PC-3 (cell line): ENCODE results near the gene PHLDB1. TPM values are rescaled to one million over a fixed set of nuclear protein-coding genes. Genes with fewer than 3 reads are reported as not detected.

Experiments used
- ATAC-seq: fragments of 200-7000 bp; cut with Tn5 transposase; 2 replicates; pipeline ENCODE4 v1.9.1; 2020; ENCODE audit warnings: mild to moderate bottlenecking, moderate library complexity
- BruUV-seq: library from RNA; stranded (reverse); fragments of 400-500 nt; replicated peaks from 2 replicates; lab custom pipeline; 2021; lab: Mats Ljungman, UMichigan
- CTCF ChIA-PET: fragments of 300-600 bp; sonication (Branson Sonifier 250); formaldehyde crosslinking; loops from one replicate; lab custom pipeline; 2022; ENCODE audit warnings: antibody characterized with exemption; lab: Charles Lee
- POLR2A ChIA-PET: fragments of 300-600 bp; sonication (Branson Sonifier 250); formaldehyde crosslinking; loops from one replicate; lab custom pipeline; 2022; ENCODE audit warnings: antibody characterized with exemption; ENCODE audit not compliant: unreplicated experiment; lab: Charles Lee
- DNase-seq: peaks from one replicate; pipeline ENCODE4 v3.0.0-alpha.2; 2015
- H2AFZ ChIP-seq: fragments of 300-600 bp; sonication (generic); 2 replicates; pipeline ENCODE4 v1.6.0; 2016; ENCODE audit warnings: antibody characterized with exemption, low read length
- H3F3A ChIP-seq: fragments of 300-600 bp; sonication (generic); one replicate; pipeline ENCODE4 v1.6.0; 2017; ENCODE audit warnings: antibody characterized with exemption, low read length, control low read depth, mild to moderate bottlenecking; ENCODE audit not compliant: unreplicated experiment
- H3K27ac ChIP-seq: fragments of 300-600 bp; sonication (generic); 2 replicates; pipeline ENCODE4 v1.5.1; 2016; ENCODE audit warnings: mild to moderate bottlenecking, low read length
- H3K27me3 ChIP-seq: fragments of 300-600 bp; sonication (generic); 2 replicates; pipeline ENCODE4 v1.6.1; 2016; ENCODE audit warnings: low read length, mixed read lengths
- H3K36me3 ChIP-seq: fragments of 300-600 bp; sonication (generic); 2 replicates; pipeline ENCODE4 v1.6.1; 2016; ENCODE audit warnings: low read depth, mixed run types, low read length, mixed read lengths
- H3K4me1 ChIP-seq: fragments of 300-600 bp; sonication (generic); 2 replicates; pipeline ENCODE4 v1.5.1; 2016; ENCODE audit warnings: low read length; ENCODE audit not compliant: insufficient read depth
- H3K4me2 ChIP-seq: fragments of 300-600 bp; sonication (generic); 2 replicates; pipeline ENCODE4 v1.6.0; 2016; ENCODE audit warnings: low read length
- H3K4me3 ChIP-seq: fragments of 300-600 bp; sonication (generic); 2 replicates; pipeline ENCODE4 v1.5.1; 2016; ENCODE audit warnings: mild to moderate bottlenecking, low read length, mixed read lengths
- H3K79me2 ChIP-seq: fragments of 300-600 bp; sonication (generic); 2 replicates; pipeline ENCODE4 v1.6.1; 2017; ENCODE audit warnings: low read length, mixed read lengths
- H3K9ac ChIP-seq: fragments of 300-600 bp; sonication (generic); 2 replicates; pipeline ENCODE4 v1.6.0; 2016; ENCODE audit warnings: mild to moderate bottlenecking, low read length
- H3K9me2 ChIP-seq: fragments of 300-600 bp; sonication (generic); replicated peaks from 2 replicates; pipeline ENCODE4 v1.6.1; 2016; ENCODE audit warnings: mixed run types, low read length, mixed read lengths
- H3K9me3 ChIP-seq: fragments of 300-600 bp; sonication (generic); 2 replicates; pipeline ENCODE4 v1.6.1; 2016; ENCODE audit warnings: low read length, mixed read lengths
- H4K20me1 ChIP-seq: fragments of 300-600 bp; sonication (generic); 2 replicates; pipeline ENCODE4 v1.6.1; 2016; ENCODE audit warnings: low read length, mixed read lengths
- EZH2 ChIP-seq: fragments of 300-600 bp; sonication (generic); IDR thresholded peaks from one replicate; pipeline ENCODE4 v1.6.1; 2017; ENCODE audit warnings: antibody characterized with exemption, mild to moderate bottlenecking, low read length; ENCODE audit not compliant: unreplicated experiment
- EZH2phosphoT487 ChIP-seq: fragments of 300-600 bp; sonication (generic); IDR thresholded peaks from 2 replicates; pipeline ENCODE4 v1.6.1; 2018; ENCODE audit warnings: mild to moderate bottlenecking, antibody characterized with exemption, low read length, borderline replicate concordance
- intact Hi-C: fragments of 100-400 bp; cut with micrococcal nuclease; formaldehyde crosslinking; loops from 2 replicates; pipeline ENCODE4 v1.9.0; 2023
- total RNA-seq: library from RNA; depleted of rRNA; stranded (reverse); fragments of >200 nt; gene quantifications from 2 replicates; pipeline ENCODE4 v1.2.3, GENCODE V29; 2014
- TF ChIP-seq, protein P1 (sequence below): fragments of 300-600 bp; sonication (generic); conservative IDR thresholded peaks from 2 replicates; pipeline ENCODE4 v1.5.1; 2017; ENCODE audit warnings: antibody characterized with exemption, low read depth, mild to moderate bottlenecking, low read length

The PHLDB1 gene
- total RNA-seq, 1 experiment from 2014 or later, result 36.1 TPM

DNA sequence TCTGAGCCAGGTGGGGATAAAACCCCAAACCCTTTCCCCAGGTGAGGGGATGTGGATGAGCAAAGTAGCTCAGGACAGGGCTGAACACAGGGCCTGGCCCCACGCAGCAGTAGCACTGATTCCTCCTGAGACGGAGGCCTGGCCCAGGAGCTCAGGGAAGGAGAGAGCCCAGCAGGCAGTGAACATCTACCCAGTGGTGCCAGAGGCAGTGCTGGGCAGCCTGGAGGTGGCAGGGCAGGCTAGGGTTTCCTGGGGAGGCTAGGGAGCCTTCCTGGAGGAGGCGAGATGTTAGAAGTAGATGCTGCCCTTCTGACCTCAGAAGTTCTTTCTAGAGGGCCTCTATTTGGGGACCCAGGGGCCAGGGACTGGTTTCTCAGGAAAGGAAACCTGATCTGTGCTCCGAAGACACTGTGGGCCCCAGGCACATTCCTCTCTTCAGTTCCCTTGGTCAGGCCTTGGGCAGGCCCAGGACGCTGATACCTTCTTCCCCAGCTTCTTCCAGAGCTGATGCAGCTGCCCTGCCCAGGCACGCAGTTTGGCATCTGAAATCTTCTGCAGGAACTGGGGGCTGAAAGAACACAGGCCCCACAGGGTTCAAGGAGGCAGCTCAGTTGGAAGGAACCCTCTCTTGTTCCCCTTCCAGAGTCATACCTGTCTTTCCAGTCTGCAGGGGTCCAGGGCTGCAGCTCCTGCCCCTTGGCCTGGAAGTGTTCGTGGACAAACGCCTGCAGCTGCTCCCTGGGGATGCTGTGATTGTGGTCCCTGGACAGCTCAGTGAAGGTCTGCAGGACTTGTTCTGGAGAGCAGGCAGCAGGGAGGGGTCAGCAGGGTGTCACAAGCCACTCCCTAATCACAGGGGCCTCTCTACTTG lies 55.2 kb downstream of the PHLDB1 start:
- TF ChIP-seq EZH2 (no peak), EZH2phosphoT487 (no peak)
- TF ChIP-seq, protein P1, sequence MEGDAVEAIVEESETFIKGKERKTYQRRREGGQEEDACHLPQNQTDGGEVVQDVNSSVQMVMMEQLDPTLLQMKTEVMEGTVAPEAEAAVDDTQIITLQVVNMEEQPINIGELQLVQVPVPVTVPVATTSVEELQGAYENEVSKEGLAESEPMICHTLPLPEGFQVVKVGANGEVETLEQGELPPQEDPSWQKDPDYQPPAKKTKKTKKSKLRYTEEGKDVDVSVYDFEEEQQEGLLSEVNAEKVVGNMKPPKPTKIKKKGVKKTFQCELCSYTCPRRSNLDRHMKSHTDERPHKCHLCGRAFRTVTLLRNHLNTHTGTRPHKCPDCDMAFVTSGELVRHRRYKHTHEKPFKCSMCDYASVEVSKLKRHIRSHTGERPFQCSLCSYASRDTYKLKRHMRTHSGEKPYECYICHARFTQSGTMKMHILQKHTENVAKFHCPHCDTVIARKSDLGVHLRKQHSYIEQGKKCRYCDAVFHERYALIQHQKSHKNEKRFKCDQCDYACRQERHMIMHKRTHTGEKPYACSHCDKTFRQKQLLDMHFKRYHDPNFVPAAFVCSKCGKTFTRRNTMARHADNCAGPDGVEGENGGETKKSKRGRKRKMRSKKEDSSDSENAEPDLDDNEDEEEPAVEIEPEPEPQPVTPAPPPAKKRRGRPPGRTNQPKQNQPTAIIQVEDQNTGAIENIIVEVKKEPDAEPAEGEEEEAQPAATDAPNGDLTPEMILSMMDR, result no peak
- no peak overlapping the region for H3K4me3 ChIP-seq
- no peak overlapping the region for H2AFZ ChIP-seq
- ChIA-PET CTCF (no interaction called here), POLR2A (no interaction called here)
- H3K9ac ChIP-seq, result no peak overlapping the region
- no peaks in the 10 kb centered on the region for H3K9me2 ChIP-seq
- H3K9me3 ChIP-seq, result no peaks in the 10 kb centered on the region
- DNase-seq (no peak), ATAC-seq (no peak)
- no peaks in the 10 kb centered on the region for H3K79me2 ChIP-seq
- no peak overlapping the region for H3K27ac ChIP-seq
- H3K4me2 ChIP-seq, result no peak overlapping the region
- H3F3A ChIP-seq, result no peaks in the 10 kb centered on the region
- intact Hi-C loops, result no loop called here
- no peaks in the 10 kb centered on the region for H3K36me3 ChIP-seq
- no peaks in the 10 kb centered on the region for H3K27me3 ChIP-seq
- no TSS peak for BruUV-seq
- H4K20me1 ChIP-seq, result no peaks in the 10 kb centered on the region
- no peaks in the 10 kb centered on the region for H3K4me1 ChIP-seq

DNA sequence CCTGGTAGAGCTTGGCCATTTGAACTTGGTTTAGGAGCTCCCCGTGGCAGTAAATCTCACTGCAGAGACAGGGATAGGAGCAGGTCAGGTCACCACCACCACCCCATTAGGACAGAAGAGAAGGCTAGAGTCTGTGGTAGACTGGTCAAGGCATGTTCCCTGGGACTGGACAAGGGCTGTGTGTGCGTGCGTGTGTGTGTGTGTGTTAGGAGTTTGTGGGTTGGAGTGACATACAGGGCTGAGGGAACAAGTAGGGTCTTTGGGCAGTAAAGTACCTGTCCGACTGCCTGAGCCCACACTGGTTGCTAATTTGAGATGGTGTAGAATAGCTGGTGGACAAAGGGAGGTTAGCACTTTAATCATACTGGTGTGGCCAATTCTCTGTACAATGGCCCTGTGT lies 56.0 kb downstream of the PHLDB1 start:
- POLR2A ChIA-PET, result interaction anchor here (0.5 kb wide), 1 partner anchor 126 kb away, joined by 8 read pairs; no protein-coding TSS in a partner anchor
- Histone ChIP-seq H3K79me2 (no peaks in the 10 kb centered on the region), H3K4me2 (no peak overlapping the region), H3F3A (no peaks in the 10 kb centered on the region), H3K27ac (no peak overlapping the region), H2AFZ (no peak overlapping the region), H3K4me1 (no peaks in the 10 kb centered on the region), H4K20me1 (no peaks in the 10 kb centered on the region), H3K27me3 (no peaks in the 10 kb centered on the region), H3K9me3 (no peaks in the 10 kb centered on the region), H3K36me3 (no peaks in the 10 kb centered on the region), H3K9me2 (no peaks in the 10 kb centered on the region), H3K9ac (no peak overlapping the region), H3K4me3 (no peak overlapping the region)
- intact Hi-C loops, result no loop called here
- CTCF ChIA-PET, result no interaction called here
- no TSS peak for BruUV-seq
- TF ChIP-seq EZH2phosphoT487, result no peak
- DNase-seq, result no peak
- ATAC-seq, result no peak

DNA sequence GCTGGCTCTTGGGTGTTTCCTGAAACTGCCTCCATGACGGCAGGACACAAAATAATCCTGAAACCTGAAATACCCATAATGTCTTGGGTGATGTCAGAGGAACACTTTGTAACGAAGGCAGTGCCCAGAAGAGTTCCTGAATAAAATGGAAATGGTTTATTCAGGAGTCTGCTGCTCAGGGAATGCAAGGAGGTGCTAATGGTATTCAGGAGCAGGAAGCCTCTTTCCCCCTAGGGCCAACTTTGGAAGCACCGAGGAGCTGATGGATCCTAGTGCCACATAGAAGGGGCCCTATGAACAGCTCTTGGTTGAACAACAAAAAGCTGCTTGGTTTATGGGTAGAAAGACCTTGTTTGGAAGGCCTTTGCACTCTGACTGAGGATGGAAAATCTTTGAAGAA lies 56.5 kb downstream of the PHLDB1 start:
- no peaks in the 10 kb centered on the region for H3K79me2 ChIP-seq
- no peaks in the 10 kb centered on the region for H3F3A ChIP-seq
- BruUV-seq, result no TSS peak
- no peaks in the 10 kb centered on the region for H3K36me3 ChIP-seq
- no peak overlapping the region for H3K27ac ChIP-seq
- no peaks in the 10 kb centered on the region for H3K27me3 ChIP-seq
- H3K9me3 ChIP-seq, result no peaks in the 10 kb centered on the region
- CTCF ChIA-PET, result no interaction called here
- H2AFZ ChIP-seq, result no peak overlapping the region
- no peak overlapping the region for H3K4me3 ChIP-seq
- no peak overlapping the region for H3K4me2 ChIP-seq
- H3K9ac ChIP-seq, result no peak overlapping the region
- no peaks in the 10 kb centered on the region for H3K9me2 ChIP-seq
- ATAC-seq (no peak), DNase-seq (no peak)
- no peaks in the 10 kb centered on the region for H4K20me1 ChIP-seq
- intact Hi-C loops, result no loop called here
- TF ChIP-seq EZH2 (no peak), EZH2phosphoT487 (no peak)
- TF ChIP-seq, protein P1, result no peak
- no peaks in the 10 kb centered on the region for H3K4me1 ChIP-seq
- POLR2A ChIA-PET, result no interaction called here
